Common myeloid progenitor, CD34-positive (primary cell): Measurements from ENCODE around the gene ZNF146.
"Not testable (repeated sequence)": the region's sequence is repeated elsewhere in the genome, so short reads cannot be mapped to it uniquely, and the experiment has no call there.

ENCODE experiments used
- CTCF ChIA-PET: fragments of 350-600 bp; sonication (Branson Sonifier 250); formaldehyde crosslinking; loops from one replicate; lab custom pipeline; 2021; ENCODE audit warnings: antibody characterized with exemption; lab: Charles Lee
- POLR2A ChIA-PET: fragments of 350-600 bp; sonication (Branson Sonifier 250); formaldehyde crosslinking; loops from one replicate; lab custom pipeline; 2021; ENCODE audit warnings: antibody characterized with exemption; lab: Charles Lee
- DNase-seq, 3 donors: peaks; one replicate each; pipeline versions ENCODE4 v3.0.0 to v3.0.0-alpha.2; 2013
- H3K27ac ChIP-seq, 2 experiments: 1 replicate in 1 of 2; 2 replicates in 1 of 2; pipeline ENCODE4 v1.7.0; 2013; ENCODE audit warnings: inconsistent platforms in 2 of 2, low read length in 2 of 2, mild to moderate bottlenecking in 2 of 2, low read depth in 1 of 2, moderate library complexity in 1 of 2; ENCODE audit not compliant: severe bottlenecking in 2 of 2, insufficient read depth in 1 of 2, poor library complexity in 1 of 2
- H3K27me3 ChIP-seq, 5 experiments: replicated peaks in 2 of 5; 1 replicate in 3 of 5; 2 replicates in 2 of 5; pipeline versions ENCODE4 v1.6.1 to v1.7.0; 2013; ENCODE audit warnings: low read length in 4 of 5, mild to moderate bottlenecking in 2 of 5, moderate library complexity in 2 of 5, inconsistent platforms in 1 of 5; ENCODE audit not compliant: insufficient read depth in 5 of 5, control insufficient read depth in 4 of 5
- H3K36me3 ChIP-seq, 4 experiments: 1 replicate in 2 of 4; 2 replicates in 2 of 4; pipeline versions ENCODE4 v1.6.1 to v1.7.0; 2013; ENCODE audit warnings: low read length in 3 of 4, control low read depth in 1 of 4, mild to moderate bottlenecking in 1 of 4; ENCODE audit not compliant: control insufficient read depth in 4 of 4, insufficient read depth in 4 of 4
- H3K4me1 ChIP-seq, 4 experiments: 1 replicate in 3 of 4; 2 replicates in 1 of 4; pipeline versions ENCODE4 v1.6.1 to v1.7.1; 2013; ENCODE audit warnings: low read length in 3 of 4, mild to moderate bottlenecking in 3 of 4, control low read depth in 1 of 4, inconsistent platforms in 1 of 4, moderate library complexity in 1 of 4; ENCODE audit not compliant: control insufficient read depth in 4 of 4, insufficient read depth in 4 of 4; ENCODE audit errors: control extremely low read depth in 1 of 4
- H3K4me3 ChIP-seq, 7 experiments: 1 replicate in 4 of 7; 2 replicates in 3 of 7; pipeline versions ENCODE4 v1.5.1 to v1.7.0; 2013; ENCODE audit warnings: mild to moderate bottlenecking in 7 of 7, low read length in 6 of 7, moderate library complexity in 6 of 7, inconsistent platforms in 2 of 7, low read depth in 2 of 7, control low read depth in 1 of 7; ENCODE audit not compliant: insufficient read depth in 4 of 7, control insufficient read depth in 1 of 7; ENCODE audit errors: extremely low read depth in 1 of 7
- H3K9me3 ChIP-seq, 5 experiments: 1 replicate in 4 of 5; 2 replicates in 1 of 5; pipeline versions ENCODE4 v1.6.1 to v1.7.1; 2013; ENCODE audit warnings: low read length in 4 of 5, mild to moderate bottlenecking in 2 of 5, inconsistent platforms in 1 of 5, low read depth in 1 of 5, moderate library complexity in 1 of 5; ENCODE audit not compliant: control insufficient read depth in 4 of 5, insufficient read depth in 2 of 5; ENCODE audit errors: control extremely low read depth in 1 of 5
- WGBS: methylation state at CpG from one replicate; pipeline ENCODE4 v1.1.5; 2013; ENCODE audit not compliant: insufficient coverage; 5-methylcytosine and 5-hydroxymethylcytosine counted together

The ZNF146 gene

GRCh38 chr19:36225219-36225892 is 10.4 kb downstream of the ZNF146 start:
- DNase-seq, result no peak
- H3K27ac ChIP-seq, result no peak overlapping the region

GRCh38 chr19:36233626-36234025 is 18.7 kb downstream of the ZNF146 start:
- WGBS, result 93% methylated on average over 2 of the region's 7 CpGs

More at GRCh38 chr19:36225219-36225892, 10.4 kb downstream of the ZNF146 start:
- Histone ChIP-seq H3K9me3 (peaks cover 7 to 84% (median 60%) of the 10 kb centered on the region in 5 experiments), H3K27me3 (no peaks in the 10 kb centered on the region), H3K36me3 (peaks cover 42 to 97% (median 82%) of the 10 kb centered on the region in 4 experiments), H3K4me3 (peak overlapping the region in 2 of 7 experiments; percentile 10 to 46), H3K4me1 (peaks cover 0 to 7% (median 3%) of the 10 kb centered on the region in 4 experiments)
- CTCF ChIA-PET, result no interaction called here
- WGBS, result 50% methylated on average over 2 of the region's 5 CpGs
- POLR2A ChIA-PET, result interaction anchor here (0.7 kb wide), 1 partner anchor 1263 kb away, joined by 4 read pairs; no protein-coding TSS in a partner anchor

GRCh38 chr19:36236304-36236945 is 21.5 kb downstream of the ZNF146 start:
- Histone ChIP-seq H3K27me3 (no peaks in the 10 kb centered on the region), H3K27ac (no peak overlapping the region), H3K36me3 (peaks cover 40 to 88% (median 75%) of the 10 kb centered on the region in 4 experiments), H3K9me3 (peaks cover 29 to 90% (median 59%) of the 10 kb centered on the region in 5 experiments), H3K4me1 (no peaks in the 10 kb centered on the region), H3K4me3 (peak overlapping the region in 2 of 7 experiments; percentile 26 to 37)
- POLR2A ChIA-PET, result no interaction called here
- DNase-seq, result no peak
- CTCF ChIA-PET, result no interaction called here
- WGBS, result no CpG with 5 or more reads among the region's 6 CpGs

More at GRCh38 chr19:36233626-36234025, 18.7 kb downstream of the ZNF146 start:
- H3K27me3 ChIP-seq, H3K27ac ChIP-seq, H3K4me1 ChIP-seq, POLR2A ChIA-PET, DNase-seq, H3K4me3 ChIP-seq, CTCF ChIA-PET: not testable (repeated sequence)
- H3K36me3 ChIP-seq, result peaks cover 57 to 100% (median 88%) of the 10 kb centered on the region in 4 experiments
- peaks cover 33 to 94% (median 69%) of the 10 kb centered on the region in 5 experiments for H3K9me3 ChIP-seq

- H3K9me3 ChIP-seq, result peaks cover 29 to 85% (median 56%) of the 10 kb centered on the region in 5 experiments
- CTCF ChIA-PET, result no interaction called here
- H3K27me3 ChIP-seq, result no peaks in the 10 kb centered on the region
- WGBS, result 80% methylated on average over 1 of the region's 3 CpGs
- no peak for DNase-seq
- POLR2A ChIA-PET, result no interaction called here
- H3K27ac ChIP-seq, result no peak overlapping the region
- H3K4me1 ChIP-seq, result no peaks in the 10 kb centered on the region
- peaks cover 39 to 83% (median 70%) of the 10 kb centered on the region in 4 experiments for H3K36me3 ChIP-seq
- H3K4me3 ChIP-seq, result peak overlapping the region in 2 of 7 experiments; percentile 26 to 37
Measured at GRCh38 chr19:36236946-36237310, 22.0 kb downstream of the ZNF146 start.

DNA sequence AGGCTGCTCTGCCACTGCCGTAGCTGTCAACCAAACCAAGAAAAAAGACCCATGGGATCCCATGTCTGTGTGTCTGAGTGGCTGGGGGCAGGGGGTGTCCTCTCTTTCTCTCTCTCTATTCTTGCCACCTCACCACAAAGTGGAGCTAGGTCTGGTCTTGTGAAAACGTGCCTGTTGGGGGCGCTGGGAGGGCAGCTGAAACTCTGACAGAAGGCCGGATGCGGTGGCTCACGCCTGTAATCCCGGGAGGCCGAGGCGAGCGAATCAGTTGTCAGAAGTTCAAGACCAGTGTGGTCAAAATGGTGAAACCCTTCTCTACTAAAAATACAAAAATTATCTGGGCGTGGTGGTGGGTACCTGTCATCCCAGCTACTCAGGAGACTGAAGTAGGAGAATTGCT is 29.2 kb downstream of the ZNF146 start:
- H3K4me1 ChIP-seq, result no peaks in the 10 kb centered on the region
- H3K9me3 ChIP-seq, result peaks cover 4 to 66% (median 28%) of the 10 kb centered on the region in 5 experiments
- H3K36me3 ChIP-seq, result peaks cover under 1 to 17% (median 8%) of the 10 kb centered on the region in 4 experiments
- 96% methylated on average over 8 of the region's 11 CpGs for WGBS
- CTCF ChIA-PET, result no interaction called here
- H3K27me3 ChIP-seq, result peaks cover 0 to 28% (median 6%) of the 10 kb centered on the region in 5 experiments
- POLR2A ChIA-PET, result no interaction called here
- H3K27ac ChIP-seq, result no peak overlapping the region
- no peak overlapping the region for H3K4me3 ChIP-seq
- DNase-seq, result no peak

GRCh38 chr19:36245210-36246005 is 30.5 kb downstream of the ZNF146 start:
- peaks cover 0 to 6% (median 0%) of the 10 kb centered on the region in 4 experiments for H3K36me3 ChIP-seq
- peak in 2 of 3 donors; percentile 12 to 32 for DNase-seq
- ChIA-PET CTCF (no interaction called here), POLR2A (no interaction called here)
- peaks cover 4 to 55% (median 23%) of the 10 kb centered on the region in 5 experiments for H3K9me3 ChIP-seq
- H3K27me3 ChIP-seq, result peaks cover 0 to 28% (median 6%) of the 10 kb centered on the region in 5 experiments
- peak overlapping the region in 3 of 7 experiments; percentile 43 to 51 (median 46) for H3K4me3 ChIP-seq
- H3K4me1 ChIP-seq, result no peaks in the 10 kb centered on the region
- H3K27ac ChIP-seq, result no peak overlapping the region
- 9% methylated on average over 63 of the region's 63 CpGs for WGBS
